Neural cell (in vitro differentiated cells): ENCODE measurements around the gene MAP3K20. TPM values are rescaled to one million over a fixed set of nuclear protein-coding genes. Genes with fewer than 3 reads are reported as not detected.

Experiments used
- H2AFZ ChIP-seq: fragments of 200-600, 300-800 bp; sonication (generic), shearing (Covaris generic); 2 replicates; pipeline ENCODE4 v1.6.0; 2014; ENCODE audit warnings: low read depth, mild to moderate bottlenecking, antibody characterized with exemption, low read length, moderate library complexity
- H3F3A ChIP-seq: fragments of 200-600 bp; shearing (Covaris generic); 2 replicates; pipeline ENCODE4 v1.6.1; 2016; ENCODE audit warnings: mild to moderate bottlenecking, moderate library complexity, mixed read lengths, antibody characterized with exemption, low read length; ENCODE audit not compliant: insufficient read depth, poor library complexity, severe bottlenecking
- H3K27ac ChIP-seq: fragments of 200-600, 300-800 bp; sonication (generic), shearing (Covaris generic); 2 replicates; pipeline ENCODE4 v1.5.1; 2014; ENCODE audit warnings: mild to moderate bottlenecking, low read length, moderate library complexity
- H3K27me3 ChIP-seq: fragments of 300-800, 200-600 bp; sonication (generic), shearing (Covaris generic); 2 replicates; pipeline ENCODE4 v1.6.0; 2014; ENCODE audit warnings: mild to moderate bottlenecking, low read depth, low read length, moderate library complexity; ENCODE audit not compliant: insufficient read depth
- H3K36me3 ChIP-seq: fragments of 300-800, 200-600 bp; sonication (generic), shearing (Covaris generic); 2 replicates; pipeline ENCODE4 v1.5.1; 2014; ENCODE audit warnings: mild to moderate bottlenecking, antibody characterized with exemption, low read length, moderate library complexity; ENCODE audit not compliant: insufficient read depth
- H3K4me2 ChIP-seq: fragments of 300-800, 200-600 bp; sonication (generic), shearing (Covaris generic); 2 replicates; pipeline ENCODE4 v1.6.0; 2014; ENCODE audit warnings: mild to moderate bottlenecking, low read length
- H3K4me3 ChIP-seq: fragments of 300-800, 200-600 bp; sonication (generic), shearing (Covaris generic); 2 replicates; pipeline ENCODE4 v1.5.1; 2014; ENCODE audit warnings: mild to moderate bottlenecking, low read length, moderate library complexity
- H3K79me2 ChIP-seq: fragments of 200-600 bp; shearing (Covaris generic); replicated peaks from 2 replicates; pipeline ENCODE4 v1.6.0; 2014; ENCODE audit warnings: mild to moderate bottlenecking, low read length, moderate library complexity; ENCODE audit not compliant: insufficient read depth
- H3K9ac ChIP-seq: fragments of 300-800, 200-600 bp; sonication (generic), shearing (Covaris generic); 2 replicates; pipeline ENCODE4 v1.6.1; 2016; ENCODE audit warnings: mild to moderate bottlenecking, low read length, mixed read lengths
- H3K9me2 ChIP-seq: fragments of 200-600 bp; shearing (Covaris generic); 2 replicates; pipeline ENCODE4 v1.6.1; 2016; ENCODE audit warnings: mild to moderate bottlenecking, low read length, mixed read lengths; ENCODE audit not compliant: insufficient read depth
- H3K9me3 ChIP-seq: fragments of 200-600, 300-800 bp; sonication (generic), shearing (Covaris generic); 2 replicates; pipeline ENCODE4 v1.6.1; 2016; ENCODE audit warnings: mild to moderate bottlenecking, mixed run types, low read length, moderate library complexity, mixed read lengths
- H4K20me1 ChIP-seq: fragments of 200-600 bp; shearing (Covaris generic); 2 replicates; pipeline ENCODE4 v1.6.1; 2016; ENCODE audit warnings: mild to moderate bottlenecking, mixed run types; ENCODE audit not compliant: insufficient read depth
- EP300 ChIP-seq: fragments of 450-650 bp; conservative IDR thresholded peaks from 2 replicates; pipeline ENCODE4 v1.6.1; 2014; ENCODE audit warnings: antibody characterized with exemption, mild to moderate bottlenecking, moderate library complexity; ENCODE audit not compliant: poor library complexity, severe bottlenecking
- EZH2 ChIP-seq: fragments of 200-600, 300-800 bp; shearing (Covaris generic), sonication (generic); IDR thresholded peaks from 2 replicates; pipeline ENCODE4 v1.6.1; 2014; ENCODE audit warnings: antibody characterized with exemption, low read length, borderline replicate concordance, mild to moderate bottlenecking; ENCODE audit not compliant: insufficient read depth, poor library complexity, severe bottlenecking
- MXI1 ChIP-seq: fragments of 450-650 bp; conservative IDR thresholded peaks from 2 replicates; pipeline ENCODE4 v1.6.1; 2014; ENCODE audit warnings: antibody characterized with exemption, mild to moderate bottlenecking; ENCODE audit not compliant: poor library complexity, severe bottlenecking
- POLR2AphosphoS5 ChIP-seq: IDR thresholded peaks from 2 replicates; pipeline ENCODE4 v1.6.1; 2012
- RAD21 ChIP-seq: fragments of 450-650 bp; conservative IDR thresholded peaks from 2 replicates; pipeline ENCODE4 v1.6.1; 2014; ENCODE audit warnings: antibody characterized with exemption, mild to moderate bottlenecking, moderate library complexity
- SMC3 ChIP-seq: fragments of 450-650 bp; conservative IDR thresholded peaks from 2 replicates; pipeline ENCODE4 v1.6.1; 2014; ENCODE audit warnings: antibody characterized with exemption, mild to moderate bottlenecking, moderate library complexity; ENCODE audit not compliant: poor library complexity
- TAF1 ChIP-seq: IDR thresholded peaks from 2 replicates; pipeline ENCODE4 v1.6.1; 2012; ENCODE audit warnings: low read depth
- polyA plus RNA-seq: library from polyadenylated mRNA; depleted of rRNA; stranded (reverse); fragments of >200 nt; gene quantifications from 2 replicates; pipeline ENCODE4 v1.2.3, GENCODE V29; 2014
- TF ChIP-seq, protein P1 (sequence below): IDR thresholded peaks from 2 replicates; pipeline ENCODE4 v1.6.1; 2012; ENCODE audit warnings: borderline replicate concordance
- TF ChIP-seq, protein P2 (sequence below): fragments of 450-650 bp; IDR thresholded peaks from 2 replicates; pipeline ENCODE4 v1.5.1; 2014; ENCODE audit warnings: antibody characterized with exemption, mild to moderate bottlenecking, moderate library complexity; ENCODE audit not compliant: poor library complexity, severe bottlenecking

Gene MAP3K20
- polyA plus RNA-seq, 1 donor from 2014 or later, result 0.48 TPM

- Histone ChIP-seq H3K9ac (no peak overlapping the region), H3K27me3 (no peaks in the 10 kb centered on the region), H3K9me2 (no peaks in the 10 kb centered on the region), H3F3A (no peaks in the 10 kb centered on the region), H3K36me3 (no peaks in the 10 kb centered on the region), H3K27ac (no peak overlapping the region), H3K9me3 (no peaks in the 10 kb centered on the region), H3K4me3 (no peak overlapping the region), H2AFZ (no peak overlapping the region), H3K4me2 (no peak overlapping the region), H4K20me1 (no peaks in the 10 kb centered on the region), H3K79me2 (no peaks in the 10 kb centered on the region)
- TF ChIP-seq EP300, result no peak
- TF ChIP-seq, protein P1, sequence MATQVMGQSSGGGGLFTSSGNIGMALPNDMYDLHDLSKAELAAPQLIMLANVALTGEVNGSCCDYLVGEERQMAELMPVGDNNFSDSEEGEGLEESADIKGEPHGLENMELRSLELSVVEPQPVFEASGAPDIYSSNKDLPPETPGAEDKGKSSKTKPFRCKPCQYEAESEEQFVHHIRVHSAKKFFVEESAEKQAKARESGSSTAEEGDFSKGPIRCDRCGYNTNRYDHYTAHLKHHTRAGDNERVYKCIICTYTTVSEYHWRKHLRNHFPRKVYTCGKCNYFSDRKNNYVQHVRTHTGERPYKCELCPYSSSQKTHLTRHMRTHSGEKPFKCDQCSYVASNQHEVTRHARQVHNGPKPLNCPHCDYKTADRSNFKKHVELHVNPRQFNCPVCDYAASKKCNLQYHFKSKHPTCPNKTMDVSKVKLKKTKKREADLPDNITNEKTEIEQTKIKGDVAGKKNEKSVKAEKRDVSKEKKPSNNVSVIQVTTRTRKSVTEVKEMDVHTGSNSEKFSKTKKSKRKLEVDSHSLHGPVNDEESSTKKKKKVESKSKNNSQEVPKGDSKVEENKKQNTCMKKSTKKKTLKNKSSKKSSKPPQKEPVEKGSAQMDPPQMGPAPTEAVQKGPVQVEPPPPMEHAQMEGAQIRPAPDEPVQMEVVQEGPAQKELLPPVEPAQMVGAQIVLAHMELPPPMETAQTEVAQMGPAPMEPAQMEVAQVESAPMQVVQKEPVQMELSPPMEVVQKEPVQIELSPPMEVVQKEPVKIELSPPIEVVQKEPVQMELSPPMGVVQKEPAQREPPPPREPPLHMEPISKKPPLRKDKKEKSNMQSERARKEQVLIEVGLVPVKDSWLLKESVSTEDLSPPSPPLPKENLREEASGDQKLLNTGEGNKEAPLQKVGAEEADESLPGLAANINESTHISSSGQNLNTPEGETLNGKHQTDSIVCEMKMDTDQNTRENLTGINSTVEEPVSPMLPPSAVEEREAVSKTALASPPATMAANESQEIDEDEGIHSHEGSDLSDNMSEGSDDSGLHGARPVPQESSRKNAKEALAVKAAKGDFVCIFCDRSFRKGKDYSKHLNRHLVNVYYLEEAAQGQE, result no peak
- TF ChIP-seq EZH2, result no peak
- no peak for TF ChIP-seq RAD21
- TF ChIP-seq TAF1, result no peak
- TF ChIP-seq, protein P2, sequence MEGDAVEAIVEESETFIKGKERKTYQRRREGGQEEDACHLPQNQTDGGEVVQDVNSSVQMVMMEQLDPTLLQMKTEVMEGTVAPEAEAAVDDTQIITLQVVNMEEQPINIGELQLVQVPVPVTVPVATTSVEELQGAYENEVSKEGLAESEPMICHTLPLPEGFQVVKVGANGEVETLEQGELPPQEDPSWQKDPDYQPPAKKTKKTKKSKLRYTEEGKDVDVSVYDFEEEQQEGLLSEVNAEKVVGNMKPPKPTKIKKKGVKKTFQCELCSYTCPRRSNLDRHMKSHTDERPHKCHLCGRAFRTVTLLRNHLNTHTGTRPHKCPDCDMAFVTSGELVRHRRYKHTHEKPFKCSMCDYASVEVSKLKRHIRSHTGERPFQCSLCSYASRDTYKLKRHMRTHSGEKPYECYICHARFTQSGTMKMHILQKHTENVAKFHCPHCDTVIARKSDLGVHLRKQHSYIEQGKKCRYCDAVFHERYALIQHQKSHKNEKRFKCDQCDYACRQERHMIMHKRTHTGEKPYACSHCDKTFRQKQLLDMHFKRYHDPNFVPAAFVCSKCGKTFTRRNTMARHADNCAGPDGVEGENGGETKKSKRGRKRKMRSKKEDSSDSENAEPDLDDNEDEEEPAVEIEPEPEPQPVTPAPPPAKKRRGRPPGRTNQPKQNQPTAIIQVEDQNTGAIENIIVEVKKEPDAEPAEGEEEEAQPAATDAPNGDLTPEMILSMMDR, result no peak
- TF ChIP-seq MXI1, result no peak
- TF ChIP-seq POLR2AphosphoS5, result no peak
- no peak for TF ChIP-seq SMC3
These were observed 11.0 kb downstream of the MAP3K20 start for GRCh38 chr2:173086518-173087213.

- H3K79me2 ChIP-seq, result no peaks in the 10 kb centered on the region
- H3K9ac ChIP-seq, result no peak overlapping the region
- no peak overlapping the region for H2AFZ ChIP-seq
- no peaks in the 10 kb centered on the region for H3K27me3 ChIP-seq
- TF ChIP-seq EP300 (no peak), POLR2AphosphoS5 (no peak), MXI1 (no peak), RAD21 (no peak), EZH2 (no peak), TAF1 (no peak), SMC3 (no peak)
- TF ChIP-seq, protein P2, result no peak
- TF ChIP-seq, protein P1, result no peak
- H3K36me3 ChIP-seq, result no peaks in the 10 kb centered on the region
- H3K4me3 ChIP-seq, result no peak overlapping the region
- H3K9me3 ChIP-seq, result no peaks in the 10 kb centered on the region
- no peaks in the 10 kb centered on the region for H4K20me1 ChIP-seq
- no peak overlapping the region for H3K27ac ChIP-seq
- no peak overlapping the region for H3K4me2 ChIP-seq
- H3K9me2 ChIP-seq, result no peaks in the 10 kb centered on the region
- no peaks in the 10 kb centered on the region for H3F3A ChIP-seq
These were observed 11.6 kb downstream of the MAP3K20 start for GRCh38 chr2:173087214-173087581.
